Naive thymus-derived CD8-positive, alpha-beta T cell (primary cell): ENCODE results near the gene PER1. TPM values are rescaled to one million over a fixed set of nuclear protein-coding genes. Genes with fewer than 3 reads are reported as not detected.

Experiments used
- ATAC-seq, 2 donors: fragments of 150-1000 bp; cut with Tn5 transposase in 1 of 2; sonication (Bioruptor Pico), chemical (Tn5 transposase) in 1 of 2; 1 replicate in 1 of 2; 2 replicates in 1 of 2; pipeline ENCODE4 v1.10.0; 2021; ENCODE audit warnings: mild to moderate bottlenecking in 2 of 2, moderate library complexity in 2 of 2
- POLR2A ChIA-PET: fragments of 350-600 bp; sonication (Branson Sonifier 250); formaldehyde crosslinking; loops from one replicate; lab custom pipeline; 2021; ENCODE audit warnings: antibody characterized with exemption; lab: Charles Lee
- DNase-seq, 10 donors: peaks; one replicate each; pipeline versions ENCODE4 v3.0.0 to v3.0.0-alpha.2; 2020 to 2022
- H3K27ac Mint-ChIP-seq, 10 donors: one replicate each; pipeline ENCODE4 v1.8.0; 2020 to 2022; ENCODE audit warnings: mild to moderate bottlenecking in 10 of 10, mixed read lengths in 10 of 10, moderate library complexity in 4 of 10, inconsistent platforms in 1 of 10
- H3K27me3 Mint-ChIP-seq, 5 donors: one replicate each; pipeline ENCODE4 v1.8.0; 2021 to 2022; ENCODE audit warnings: mixed read lengths in 5 of 5
- H3K36me3 Mint-ChIP-seq, 3 donors: one replicate each; pipeline ENCODE4 v1.8.0; 2020 to 2022; ENCODE audit warnings: mixed read lengths in 3 of 3, mild to moderate bottlenecking in 2 of 3, inconsistent platforms in 1 of 3
- H3K4me1 Mint-ChIP-seq, 4 donors: one replicate each; pipeline ENCODE4 v1.8.0; 2021 to 2022; ENCODE audit warnings: mixed read lengths in 4 of 4
- H3K4me3 Mint-ChIP-seq, 10 donors: one replicate each; pipeline ENCODE4 v1.8.0; 2020 to 2022; ENCODE audit warnings: mild to moderate bottlenecking in 10 of 10, mixed read lengths in 10 of 10, moderate library complexity in 6 of 10, inconsistent platforms in 1 of 10
- H3K9me3 Mint-ChIP-seq, 9 donors: one replicate each; pipeline ENCODE4 v1.8.0; 2020 to 2022; ENCODE audit warnings: mixed read lengths in 9 of 9, mild to moderate bottlenecking in 3 of 9, inconsistent platforms in 1 of 9, moderate library complexity in 1 of 9
- polyA plus RNA-seq, 3 donors: library from polyadenylated mRNA; unstranded; fragments of 300-500 nt; fragmentation: Illumina TruSeq; gene quantifications; one replicate each; pipeline ENCODE4 v1.2.3, GENCODE V29; 2021
- total RNA-seq, 8 experiments: library from RNA in 2 of 8; stranded (reverse) in 2 of 8; gene quantifications; one replicate each; pipeline ENCODE4 v1.2.3 and lab custom pipeline; 2021 to 2026

Gene PER1
- total and polyA plus RNA-seq, 5 experiments from 2014 or later: 6.1 to 153 (median 11.4) TPM

GRCh38 chr17:8151120-8151640 lies 1.0 kb downstream of the PER1 start:
- Mint-ChIP-seq H3K27ac (peak overlapping the region in 1 of 10 donors; percentile 88), H3K4me3 (peak overlapping the region in 1 of 10 donors; percentile 97), H3K27me3 (peaks cover 0 to 2% (median 0%) of the 10 kb centered on the region in 5 donors), H3K9me3 (peaks cover 0 to 6% (median 0%) of the 10 kb centered on the region in 9 donors), H3K4me1 (peaks cover 10 to 73% (median 51%) of the 10 kb centered on the region in 4 donors), H3K36me3 (peaks cover 0 to 65% (median 18%) of the 10 kb centered on the region in 3 donors)
- POLR2A ChIA-PET: interaction anchor here (0.7 to 41.9 kb wide), 12 partner anchors 10 to 294 kb away, joined by 3 to 1171 read pairs (median 4); partner anchors contain the start of genes BORCS6, NAA38, NDEL1 and SLC25A35
- peak; percentile 87 to 97 (median 96) for DNase-seq
- ATAC-seq: peak; percentile 47 to 49

- peaks cover 14 to 71% (median 50%) of the 10 kb centered on the region in 4 donors for H3K4me1 Mint-ChIP-seq
- peaks cover 0 to 73% (median 22%) of the 10 kb centered on the region in 3 donors for H3K36me3 Mint-ChIP-seq
- POLR2A ChIA-PET: interaction anchor here (0.5 to 41.9 kb wide), 14 partner anchors 9 to 293 kb away, joined by 3 to 1171 read pairs (median 4); partner anchors contain the start of genes BORCS6, NAA38, NDEL1 and SLC25A35
- peak overlapping the region in 4 of 10 donors; percentile 26 to 97 (median 57) for H3K4me3 Mint-ChIP-seq
- H3K27ac Mint-ChIP-seq: peak overlapping the region in 1 of 10 donors; percentile 52
- peaks cover 0 to 2% (median 0%) of the 10 kb centered on the region in 5 donors for H3K27me3 Mint-ChIP-seq
- DNase-seq (peak in 2 of 10 donors; percentile 15 to 33), ATAC-seq (no peak)
- H3K9me3 Mint-ChIP-seq: peaks cover 0 to 6% (median 0%) of the 10 kb centered on the region in 9 donors
Observed at GRCh38 chr17:8150194-8151119, 1.7 kb downstream of the PER1 start.

GRCh38 chr17:8149419-8150193 lies 2.6 kb downstream of the PER1 start:
- POLR2A ChIA-PET: interaction anchor here (0.5 to 41.9 kb wide), 9 partner anchors 8 to 98 kb away, joined by 3 to 1171 read pairs (median 6); partner anchors contain the start of genes BORCS6, CTC1, TMEM107 and VAMP2
- Mint-ChIP-seq H3K27ac (peak overlapping the region in 2 of 10 donors; percentile 25 to 83), H3K36me3 (peaks cover 0 to 80% (median 22%) of the 10 kb centered on the region in 3 donors), H3K9me3 (peaks cover 0 to 6% (median 0%) of the 10 kb centered on the region in 9 donors), H3K4me1 (peaks cover 14 to 63% (median 44%) of the 10 kb centered on the region in 4 donors), H3K4me3 (peak overlapping the region in 4 of 10 donors; percentile 26 to 70 (median 56)), H3K27me3 (peaks cover 0 to 2% (median 0%) of the 10 kb centered on the region in 5 donors)
- DNase-seq: peak in 2 of 10 donors; percentile 7 to 22
- no peak for ATAC-seq

GRCh38 chr17:8148560-8148959 lies 3.6 kb downstream of the PER1 start:
- H3K4me3 Mint-ChIP-seq: peak overlapping the region in 2 of 10 donors; percentile 15 to 69
- DNase-seq (peak in 1 of 10 donors; percentile 9), ATAC-seq (no peak)
- H3K27ac Mint-ChIP-seq: peak overlapping the region in 6 of 10 donors; percentile 41 to 82 (median 60)
- POLR2A ChIA-PET: interaction anchor here (0.6 to 41.9 kb wide), 6 partner anchors 7 to 75 kb away, joined by 3 to 1171 read pairs (median 68); partner anchors contain the start of genes BORCS6 and TMEM107
- peaks cover 21 to 54% (median 35%) of the 10 kb centered on the region in 4 donors for H3K4me1 Mint-ChIP-seq
- peaks cover 0 to 3% (median 0%) of the 10 kb centered on the region in 9 donors for H3K9me3 Mint-ChIP-seq
- peaks cover 0 to 2% (median 0%) of the 10 kb centered on the region in 5 donors for H3K27me3 Mint-ChIP-seq
- H3K36me3 Mint-ChIP-seq: peaks cover 0 to 86% (median 27%) of the 10 kb centered on the region in 3 donors

GRCh38 chr17:8147805-8148404 lies 4.3 kb downstream of the PER1 start:
- POLR2A ChIA-PET: interaction anchor here (1.2 to 41.9 kb wide), 6 partner anchors 7 to 75 kb away, joined by 3 to 1171 read pairs (median 74); partner anchors contain the start of genes BORCS6 and TMEM107
- Mint-ChIP-seq H3K4me3 (peak overlapping the region in 3 of 10 donors; percentile 10 to 79 (median 60)), H3K4me1 (peaks cover 26 to 49% (median 29%) of the 10 kb centered on the region in 4 donors), H3K27me3 (peaks cover 0 to 2% (median 0%) of the 10 kb centered on the region in 5 donors), H3K36me3 (peaks cover 0 to 85% (median 27%) of the 10 kb centered on the region in 3 donors), H3K27ac (peak overlapping the region in 5 of 10 donors; percentile 43 to 88 (median 79)), H3K9me3 (peaks cover 0 to 3% (median 0%) of the 10 kb centered on the region in 9 donors)
- ATAC-seq: no peak
- peak in 2 of 10 donors; percentile 9 to 14 for DNase-seq

DNA sequence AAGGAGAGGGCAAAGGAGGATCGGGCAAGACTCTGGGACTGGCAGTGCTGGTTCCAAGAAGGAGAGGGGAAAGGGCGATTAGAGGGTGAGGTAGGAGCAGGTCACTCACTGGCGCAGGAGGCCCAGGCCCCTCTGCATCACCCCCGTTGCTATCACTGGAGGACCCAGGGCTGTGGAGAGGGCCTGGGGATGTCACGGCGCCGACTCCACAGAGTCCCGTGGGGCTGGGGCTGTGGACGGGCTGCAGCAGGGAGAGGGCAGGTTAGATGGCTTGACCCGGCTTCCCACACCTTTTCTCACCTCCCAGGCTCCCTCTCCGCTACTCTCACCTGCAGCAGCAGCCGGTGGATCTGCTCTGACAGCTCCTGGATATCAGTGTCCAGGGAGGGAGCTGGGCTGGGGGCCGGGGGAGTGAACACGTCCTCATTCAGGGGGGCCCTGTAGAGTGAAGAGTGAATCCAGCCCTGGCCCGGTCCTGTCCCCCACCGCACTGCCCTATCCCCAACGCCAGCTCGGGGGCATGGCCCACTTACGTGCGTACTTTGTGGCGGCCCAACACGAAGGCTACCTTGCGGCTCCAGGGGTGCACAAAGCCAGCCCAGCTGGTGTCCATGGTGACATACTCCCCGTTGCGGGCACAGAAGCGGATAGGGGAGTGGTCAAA lies 4.9 kb downstream of the PER1 start:
- H3K27ac Mint-ChIP-seq: peak overlapping the region in 5 of 10 donors; percentile 7 to 88 (median 28)
- DNase-seq: peak in 1 of 10 donors; percentile 8
- POLR2A ChIA-PET: interaction anchor here (1.2 to 41.9 kb wide), 6 partner anchors 6 to 76 kb away, joined by 3 to 1171 read pairs (median 74); partner anchors contain the start of genes BORCS6, TMEM107 and VAMP2

GRCh38 chr17:8146381-8147140 lies 5.6 kb downstream of the PER1 start:
- DNase-seq (peak in 2 of 10 donors; percentile 4 to 14), ATAC-seq (no peak)
- peaks cover 0 to 3% (median 0%) of the 10 kb centered on the region in 9 donors for H3K9me3 Mint-ChIP-seq
- POLR2A ChIA-PET: interaction anchor here (0.7 to 41.9 kb wide), 7 partner anchors 5 to 36 kb away, joined by 3 to 1171 read pairs (median 6); partner anchors contain the start of genes BORCS6, TMEM107 and VAMP2
- H3K27me3 Mint-ChIP-seq: peaks cover 0 to 2% (median 0%) of the 10 kb centered on the region in 5 donors
- H3K4me1 Mint-ChIP-seq: peaks cover 18 to 42% (median 26%) of the 10 kb centered on the region in 4 donors
- peaks cover 0 to 85% (median 35%) of the 10 kb centered on the region in 3 donors for H3K36me3 Mint-ChIP-seq
- H3K4me3 Mint-ChIP-seq: peak overlapping the region in 4 of 10 donors; percentile 19 to 51 (median 28)
- peak overlapping the region in 6 of 10 donors; percentile 28 to 89 (median 72) for H3K27ac Mint-ChIP-seq

More for the DNA sequence above, 4.9 kb downstream of the PER1 start:
- H3K4me3 Mint-ChIP-seq: peak overlapping the region in 3 of 10 donors; percentile 10 to 79 (median 60)
- peaks cover 0 to 85% (median 31%) of the 10 kb centered on the region in 3 donors for H3K36me3 Mint-ChIP-seq
- ATAC-seq: no peak
- peaks cover 23 to 43% (median 26%) of the 10 kb centered on the region in 4 donors for H3K4me1 Mint-ChIP-seq
- H3K9me3 Mint-ChIP-seq: peaks cover 0 to 3% (median 0%) of the 10 kb centered on the region in 9 donors
- H3K27me3 Mint-ChIP-seq: peaks cover 0 to 2% (median 0%) of the 10 kb centered on the region in 5 donors

DNA sequence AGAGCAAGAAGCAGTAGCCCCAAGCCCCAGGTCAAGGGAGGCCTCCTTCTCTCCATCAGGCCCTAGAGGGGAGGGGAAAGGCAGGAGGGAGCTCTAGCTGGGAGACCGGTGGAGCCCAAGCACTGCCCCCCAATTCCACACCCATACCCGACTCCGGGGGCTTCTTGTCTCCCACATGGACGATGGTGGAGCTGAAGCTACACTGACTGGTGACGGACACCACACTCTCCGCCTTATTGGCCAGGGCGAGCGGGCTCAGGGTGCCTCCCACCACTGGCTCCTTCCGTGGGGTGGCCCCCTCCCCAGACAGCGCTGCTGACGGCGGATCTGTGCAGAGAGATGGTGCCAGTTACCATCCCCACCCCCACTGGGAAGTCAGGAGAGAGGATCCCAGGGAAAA lies 6.4 kb downstream of the PER1 start:
- Mint-ChIP-seq H3K4me1 (peaks cover 12 to 40% (median 27%) of the 10 kb centered on the region in 4 donors), H3K27me3 (no peaks in the 10 kb centered on the region), H3K27ac (peak overlapping the region in 3 of 10 donors; percentile 15 to 89 (median 84)), H3K4me3 (peak overlapping the region in 3 of 10 donors; percentile 19 to 26 (median 20)), H3K9me3 (no peaks in the 10 kb centered on the region), H3K36me3 (peaks cover 0 to 91% (median 39%) of the 10 kb centered on the region in 3 donors)
- POLR2A ChIA-PET: interaction anchor here (0.7 to 41.9 kb wide), 7 partner anchors 7 to 36 kb away, joined by 3 to 1171 read pairs (median 6); partner anchors contain the start of genes BORCS6, PER1, TMEM107 and VAMP2
- ATAC-seq (no peak), DNase-seq (peak in 4 of 10 donors; percentile 4 to 25 (median 9))
